GM18519 (cell line): ENCODE measurements around the gene RGS19.
"Not testable (repeated sequence)": the region's sequence is repeated elsewhere in the genome, so short reads cannot be mapped to it uniquely, and the experiment has no call there.

ENCODE experiments used
- ATAC-seq: cut with Tn5 transposase; IDR thresholded peaks from one replicate; pipeline ENCODE4 v1.9.1; 2021; ENCODE audit warnings: mild to moderate bottlenecking, moderate library complexity; ENCODE audit not compliant: unreplicated experiment, low FRiP score

Gene RGS19

GRCh38 chr20:64079273-64080012 is at the start of gene RGS19:
Gene RGS19, minus strand, starts transcription at chr20:64079518. Its CDS starts 2,632 bp downstream, at chr20:64076886.
- no peak for ATAC-seq

DNA sequence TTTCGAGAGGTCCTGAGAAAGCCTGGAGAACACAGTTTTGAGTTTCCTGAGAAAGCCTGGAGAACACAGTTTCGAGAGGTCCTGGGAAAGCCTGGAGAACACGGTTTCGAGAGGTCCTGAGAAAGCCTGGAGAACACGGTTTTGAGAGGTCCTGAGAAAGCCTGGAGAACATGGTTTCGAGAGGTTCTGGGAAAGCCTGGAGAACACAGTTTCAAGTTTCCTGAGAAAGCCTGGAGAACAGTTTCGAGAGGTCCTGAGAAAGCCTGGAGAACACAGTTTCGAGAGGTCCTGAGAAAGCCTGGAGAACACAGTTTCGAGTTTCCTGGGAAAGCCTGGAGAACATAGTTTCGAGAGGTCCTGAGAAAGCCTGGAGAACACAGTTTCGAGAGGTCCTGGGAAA is 44.2 kb upstream of the RGS19 start:
- not testable (repeated sequence) for ATAC-seq

- not testable (repeated sequence) for ATAC-seq
Observed at GRCh38 chr20:64122927-64123326, 43.6 kb upstream of the RGS19 start.

DNA sequence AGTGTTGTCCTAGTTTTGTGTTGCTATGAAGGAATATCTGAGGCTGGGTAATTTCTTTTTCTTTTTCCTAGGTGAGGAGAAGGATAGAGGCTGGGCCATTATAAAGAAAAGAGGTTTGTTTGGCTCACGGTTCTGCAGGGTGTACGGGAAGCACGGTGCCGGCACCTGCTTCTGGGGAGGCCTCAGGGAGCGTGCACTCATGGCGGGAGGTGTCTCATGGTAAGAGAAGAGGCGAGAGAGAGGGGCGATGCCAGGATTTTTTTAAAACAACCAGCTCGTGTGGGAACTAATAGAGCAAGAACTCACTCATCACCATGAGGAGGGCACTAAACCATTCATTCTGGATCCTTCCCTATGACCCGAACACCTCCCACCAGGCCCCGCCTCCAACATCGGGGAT is 42.3 kb upstream of the RGS19 start:
- ATAC-seq, result no peak

- no peak for ATAC-seq
Observed at GRCh38 chr20:64119681-64120341, 40.5 kb upstream of the RGS19 start.

DNA sequence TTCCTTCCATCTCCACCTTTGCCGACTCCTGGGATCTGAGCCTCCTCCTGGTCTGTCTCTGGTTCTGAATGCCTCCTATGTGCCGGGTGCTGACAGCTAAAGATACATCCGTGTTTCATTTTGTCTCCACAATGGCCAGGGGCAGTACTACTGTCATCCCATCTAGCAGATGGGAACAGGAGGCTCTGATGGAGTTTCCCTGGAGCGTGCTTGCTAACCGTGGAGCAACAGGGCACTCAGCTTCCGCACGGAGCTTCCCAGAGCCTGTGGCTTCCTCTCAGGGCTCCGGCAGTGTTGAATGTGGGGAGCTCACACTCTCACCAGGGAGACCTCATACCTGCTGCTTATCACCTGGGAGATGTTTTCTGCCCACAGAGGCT is 40.0 kb upstream of the RGS19 start:
- ATAC-seq, result no peak

DNA sequence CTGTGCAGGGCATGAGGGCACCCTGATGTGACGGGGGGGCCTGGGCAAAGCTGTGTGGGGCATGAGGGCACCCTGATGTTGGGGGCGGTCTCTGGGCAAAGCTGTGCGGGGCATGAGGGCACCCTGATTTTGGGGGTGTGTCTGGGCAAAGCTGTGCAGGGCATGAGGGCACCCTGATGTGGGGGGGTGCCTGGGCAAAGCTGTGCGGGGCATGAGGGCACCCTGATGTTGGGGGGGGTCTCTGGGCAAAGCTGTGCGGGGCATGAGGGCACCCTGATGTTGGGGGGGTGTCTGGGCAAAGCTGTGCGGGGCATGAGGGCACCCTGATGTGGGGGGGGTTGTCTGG is 38.1 kb upstream of the RGS19 start:
- not testable (repeated sequence) for ATAC-seq

DNA sequence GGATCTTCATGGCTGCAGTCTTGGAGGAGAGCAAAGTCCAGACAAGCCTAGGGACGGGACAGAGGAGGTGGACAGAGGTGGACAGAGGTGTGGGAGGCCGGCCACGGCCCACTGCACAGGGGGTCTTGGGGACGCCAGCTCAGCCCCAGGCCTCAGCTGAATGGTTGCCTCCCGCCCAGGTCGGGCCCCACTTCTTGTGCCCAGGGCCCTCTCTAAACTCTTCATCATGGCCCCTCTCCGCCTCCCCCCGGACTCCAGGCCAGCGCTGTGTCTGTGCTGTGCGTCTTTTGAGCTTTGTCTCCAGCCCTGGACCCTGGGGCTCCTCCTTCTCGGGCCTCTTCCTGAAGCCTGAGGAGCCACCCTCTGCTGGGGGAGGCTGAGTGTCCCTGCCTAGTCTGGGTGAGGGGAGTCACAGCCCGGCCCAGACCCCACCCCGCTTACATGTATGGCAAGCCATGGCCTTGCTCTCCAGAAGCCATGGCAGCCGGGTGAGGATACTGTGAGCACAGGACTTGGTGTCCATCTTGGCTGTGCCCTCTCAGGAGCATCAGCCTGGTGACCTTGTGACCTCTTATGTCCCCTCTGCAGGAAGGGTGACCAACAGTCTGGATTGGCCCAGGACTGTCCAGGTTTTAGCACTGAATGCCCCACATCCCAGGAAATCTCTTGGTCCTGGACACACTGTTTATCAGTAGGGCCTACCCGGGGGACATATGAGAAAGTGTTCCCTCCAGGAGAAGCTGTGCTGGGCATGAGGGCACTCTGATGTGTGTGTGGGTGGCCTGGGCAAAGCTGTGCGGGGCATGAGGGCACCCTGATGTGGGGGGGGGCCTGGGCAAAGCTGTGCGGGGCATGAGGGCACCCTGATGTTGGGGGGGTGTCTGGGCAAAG is 37.5 kb upstream of the RGS19 start:
- no peak for ATAC-seq

- ATAC-seq, result no peak
Observed at GRCh38 chr20:64116016-64116415, 36.7 kb upstream of the RGS19 start.

DNA sequence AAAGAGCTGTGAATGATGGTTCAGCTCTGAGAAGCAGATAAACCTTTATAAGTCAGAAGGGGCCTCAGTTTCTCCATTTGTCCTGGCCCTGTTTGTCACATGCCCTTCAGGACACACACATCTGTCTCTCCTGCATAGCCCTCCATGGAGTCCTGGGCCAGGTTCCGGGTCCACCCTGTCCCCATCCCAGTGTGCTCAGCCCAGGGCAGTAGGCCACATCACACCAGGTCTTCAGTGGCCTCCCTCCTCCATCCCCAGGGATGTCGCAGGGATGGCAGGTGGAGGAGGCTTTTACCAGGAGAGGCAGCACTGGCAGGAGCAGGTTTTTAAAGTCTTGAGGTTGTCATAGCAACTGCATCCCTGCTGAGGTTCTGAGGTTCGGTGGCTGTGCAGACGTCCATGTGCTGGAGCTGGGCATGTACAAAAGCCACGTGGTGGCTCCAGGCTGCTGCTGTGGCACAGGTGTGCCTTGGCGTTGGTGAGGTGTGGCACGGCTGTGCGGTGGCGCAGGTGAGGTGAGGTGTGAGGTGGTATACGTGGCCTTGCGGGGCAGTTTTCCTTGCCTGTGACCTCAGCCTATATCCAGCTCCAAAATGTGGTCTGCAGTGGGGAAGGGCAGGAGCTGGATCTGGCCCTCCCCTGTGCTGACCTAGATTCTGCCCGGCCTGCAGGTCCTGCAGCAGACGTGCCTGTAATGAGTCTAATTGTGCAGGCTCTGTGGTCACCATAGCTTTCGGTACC is 36.0 kb upstream of the RGS19 start:
- no peak for ATAC-seq

DNA sequence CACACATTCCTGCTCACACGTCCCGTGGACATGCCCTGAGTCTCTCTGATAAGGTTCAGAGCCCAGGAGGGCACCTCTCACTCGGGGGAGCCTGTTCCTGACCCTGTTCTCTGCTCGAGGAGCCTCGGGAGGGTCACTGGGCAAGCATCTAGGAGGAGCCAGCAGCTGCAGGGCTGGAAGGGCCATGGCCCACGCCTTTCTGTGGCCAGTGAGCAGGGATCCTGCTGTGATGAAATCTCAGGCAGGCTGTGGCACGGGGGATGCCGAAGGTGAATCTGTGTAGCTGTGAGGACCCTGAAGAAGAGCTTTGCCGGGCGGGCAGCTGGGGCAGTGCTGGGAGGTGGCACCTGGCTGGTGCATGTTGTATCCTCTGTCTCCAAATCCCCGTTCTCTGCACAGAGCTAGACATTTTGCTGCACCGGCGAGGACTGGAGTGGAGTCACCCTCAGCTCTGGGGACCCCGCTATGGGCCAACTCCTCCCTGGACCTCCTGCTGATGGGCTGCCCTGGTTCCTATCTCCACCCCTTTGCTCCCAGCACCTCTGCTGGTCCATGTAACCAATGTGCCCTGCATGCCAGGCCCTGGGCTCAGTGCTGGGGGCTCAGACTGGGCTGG is 35.1 kb upstream of the RGS19 start:
- no peak for ATAC-seq

GRCh38 chr20:64113796-64114355 is 34.6 kb upstream of the RGS19 start:
- no peak for ATAC-seq

- no peak for ATAC-seq
Observed at GRCh38 chr20:64113444-64113775, 34.1 kb upstream of the RGS19 start.

DNA sequence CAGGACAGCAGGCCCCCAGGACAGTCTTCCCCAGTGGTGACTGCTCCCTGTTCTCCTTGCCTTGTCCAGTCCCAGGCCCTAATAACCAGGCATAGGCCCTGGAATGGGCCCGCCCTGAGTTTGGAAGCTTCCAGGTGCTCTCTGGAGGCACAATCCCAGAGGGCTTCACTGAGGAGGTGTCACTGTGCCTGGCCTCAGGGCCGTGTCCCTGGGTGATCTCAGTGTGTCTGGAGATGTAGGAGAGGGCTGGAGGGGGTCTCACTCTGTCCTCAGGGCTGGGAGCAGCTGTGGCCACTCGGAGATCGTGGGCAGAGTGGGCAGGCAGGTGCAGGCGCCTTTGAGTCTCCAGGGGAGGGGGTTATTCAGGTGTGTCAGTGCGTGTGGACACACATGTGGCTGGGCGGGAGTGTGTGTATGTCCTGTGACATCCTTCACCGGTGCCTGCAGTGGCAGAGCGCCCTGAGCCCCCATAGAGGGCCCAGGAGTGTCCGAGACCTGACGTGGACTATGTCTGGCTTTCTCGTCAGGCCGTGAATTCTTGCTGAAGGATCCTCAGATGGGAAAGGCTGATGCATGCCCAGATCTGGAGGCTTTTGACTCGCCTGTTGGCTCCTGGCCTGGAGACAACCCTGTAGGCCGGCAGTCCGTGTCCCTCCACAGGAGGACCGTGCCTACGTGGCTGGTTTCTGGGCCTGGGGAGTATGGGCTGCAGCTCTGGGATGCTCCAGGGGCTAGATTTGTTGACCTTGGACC is 33.5 kb upstream of the RGS19 start:
- ATAC-seq, result no peak

DNA sequence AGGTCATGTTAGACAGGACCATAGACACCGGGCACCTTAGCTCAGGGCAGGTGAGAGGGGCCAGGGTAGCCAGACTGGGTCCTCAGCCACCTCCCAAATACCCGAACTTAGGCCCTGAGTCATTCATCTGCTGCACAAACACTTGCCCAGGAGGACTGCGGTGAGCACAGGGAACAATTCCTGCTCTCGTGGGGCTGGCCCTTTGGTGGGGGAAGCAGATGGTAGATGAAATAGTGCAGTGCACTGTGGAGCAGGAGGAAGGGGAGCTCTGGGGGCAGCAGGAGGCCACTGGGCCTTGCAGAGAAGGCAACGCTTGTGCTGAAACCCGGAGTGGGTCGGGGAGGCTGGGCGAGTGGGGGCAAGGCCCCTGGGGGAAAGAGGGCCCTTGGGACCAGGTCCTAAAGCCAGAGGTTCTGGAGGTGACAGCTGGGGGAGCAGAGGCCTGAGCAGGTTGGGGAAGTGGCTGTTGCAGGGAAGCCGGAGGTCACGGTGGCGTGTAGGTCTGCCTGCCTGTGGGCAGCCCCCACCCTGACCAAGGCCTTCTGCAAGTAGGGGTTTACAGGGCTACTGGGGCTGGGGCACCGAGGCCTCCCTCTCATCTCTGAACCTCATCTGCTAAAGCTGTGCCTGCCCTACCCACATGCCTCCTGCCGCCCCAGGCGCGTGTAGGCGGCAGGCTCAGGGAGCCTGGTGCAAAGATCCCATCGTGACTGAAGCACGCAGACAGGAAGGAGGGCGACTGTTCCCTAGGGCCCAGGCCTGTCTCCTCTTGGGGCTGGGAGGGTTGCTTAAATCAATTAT is 32.7 kb upstream of the RGS19 start:
- no peak for ATAC-seq

DNA sequence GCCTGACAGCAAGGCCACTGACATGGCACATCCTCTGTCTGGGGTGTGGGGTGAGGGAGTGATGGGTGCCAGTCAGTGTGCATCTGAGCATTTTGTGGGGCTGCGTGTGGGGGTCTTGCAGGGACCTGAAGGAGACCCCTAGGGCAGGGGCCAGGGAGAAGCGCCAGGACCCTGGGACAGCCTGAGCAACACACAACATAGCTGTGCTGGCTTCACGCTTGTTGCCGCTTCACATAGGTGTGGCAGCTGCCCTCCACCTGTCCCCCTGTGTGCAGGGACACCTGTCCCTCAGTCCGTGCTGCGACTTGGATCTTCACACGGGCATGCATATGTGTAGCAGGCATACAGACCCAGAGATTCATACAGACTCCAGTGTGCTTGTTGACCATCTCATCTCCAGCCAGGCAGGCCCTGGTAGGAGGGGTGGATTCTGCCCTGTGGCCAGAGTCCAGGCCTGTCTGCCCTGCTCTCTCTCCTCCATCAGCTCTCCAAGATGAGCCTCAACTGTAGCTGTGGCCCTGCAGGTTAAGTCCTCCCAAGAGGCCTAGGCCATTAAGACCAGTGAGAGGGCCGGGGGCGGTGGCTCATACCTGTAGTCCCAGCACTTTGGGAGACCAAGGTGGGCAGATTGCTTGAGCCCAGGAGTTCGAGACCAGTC is 31.2 kb upstream of the RGS19 start:
- ATAC-seq, result no peak

DNA sequence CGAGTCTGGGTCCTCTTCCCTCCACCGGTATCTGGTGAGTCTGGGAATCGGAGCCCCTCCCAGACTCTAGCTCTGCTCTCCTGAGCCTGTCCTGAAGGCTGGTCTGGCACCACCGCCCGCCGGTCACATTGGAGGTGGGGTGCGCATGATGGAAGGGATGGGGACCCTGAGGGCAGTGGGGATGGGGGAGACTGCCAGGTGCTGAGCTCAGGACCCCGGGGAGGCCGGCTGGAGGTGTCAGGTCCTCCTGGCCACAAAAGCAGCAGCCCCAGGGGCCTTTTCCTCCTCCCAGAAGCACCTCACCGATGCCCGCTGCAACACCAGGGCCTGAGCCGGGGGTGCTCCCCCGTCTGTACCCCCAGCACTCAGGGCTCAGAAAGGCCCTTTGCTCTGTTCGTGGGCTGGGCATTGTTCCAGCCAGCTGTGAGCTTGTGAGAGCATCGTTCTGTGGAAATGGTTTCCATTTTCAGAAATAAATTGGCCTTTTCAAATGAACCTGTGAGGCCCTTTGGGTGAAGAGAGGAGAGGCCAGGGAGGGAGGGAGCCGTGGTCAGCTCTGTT is 30.6 kb upstream of the RGS19 start:
- no peak for ATAC-seq
